ENCODE measurements around the gene COL5A1.

The COL5A1 gene

GRCh38 chr9:134802216-134802795, 160.7 kb downstream of the COL5A1 start:
- no peak for DNase-seq

GRCh38 chr9:134804871-134805270, 163.3 kb downstream of the COL5A1 start:
- no peak for DNase-seq

GRCh38 chr9:134807716-134808446, 166.3 kb downstream of the COL5A1 start:
- no peak for DNase-seq

- no peak for DNase-seq
These were observed 166.8 kb downstream of the COL5A1 start for GRCh38 chr9:134808447-134808792.

GRCh38 chr9:134809292-134809691, 167.7 kb downstream of the COL5A1 start:
- no peak for DNase-seq

GRCh38 chr9:134809826-134810225, 168.2 kb downstream of the COL5A1 start:
- DNase-seq: no peak

- no peak for DNase-seq
These were observed 169.6 kb downstream of the COL5A1 start for GRCh38 chr9:134811079-134811672.

- DNase-seq: no peak
These were observed 170.2 kb downstream of the COL5A1 start for GRCh38 chr9:134811673-134812342.

- DNase-seq: no peak
These were observed 170.7 kb downstream of the COL5A1 start for GRCh38 chr9:134812343-134812673.

GRCh38 chr9:134813841-134814240, 172.2 kb downstream of the COL5A1 start:
- no peak for DNase-seq

GRCh38 chr9:134814598-134815215, 173.1 kb downstream of the COL5A1 start:
- DNase-seq: no peak

GRCh38 chr9:134815435-134816214, 174.0 kb downstream of the COL5A1 start:
- DNase-seq: no peak

GRCh38 chr9:134816264-134816663, 174.7 kb downstream of the COL5A1 start:
- DNase-seq: no peak

- no peak for DNase-seq
These were observed 176.5 kb downstream of the COL5A1 start for GRCh38 chr9:134818000-134818568.

GRCh38 chr9:134818591-134818990, 177.0 kb downstream of the COL5A1 start:
- no peak for DNase-seq

- no peak for DNase-seq
These were observed 179.3 kb downstream of the COL5A1 start for GRCh38 chr9:134820901-134821300.

- DNase-seq: no peak
These were observed 180.9 kb downstream of the COL5A1 start for GRCh38 chr9:134822541-134822940.

GRCh38 chr9:134823623-134824022, 182.0 kb downstream of the COL5A1 start:
- no peak for DNase-seq

GRCh38 chr9:134824583-134824982, 183.0 kb downstream of the COL5A1 start:
- no peak for DNase-seq

GRCh38 chr9:134825025-134825424, 183.4 kb downstream of the COL5A1 start:
- DNase-seq: no peak

- no peak for DNase-seq
These were observed 185.0 kb downstream of the COL5A1 start for GRCh38 chr9:134826336-134827285.
